Activated CD4-positive, CD25-positive, alpha-beta regulatory T cell treated with anti-CD3 and anti-CD28 coated beads, Interleukin-2, amount 50 U/mL, for 72 hours (primary cell): ENCODE data around the gene IL12RB2.
"Not testable (repeated sequence)": the region's sequence is repeated elsewhere in the genome, so short reads cannot be mapped to it uniquely, and the experiment has no call there.

Source experiments
- DNase-seq: peaks from one replicate; pipeline ENCODE4 v3.0.0; 2021

The IL12RB2 gene

DNA sequence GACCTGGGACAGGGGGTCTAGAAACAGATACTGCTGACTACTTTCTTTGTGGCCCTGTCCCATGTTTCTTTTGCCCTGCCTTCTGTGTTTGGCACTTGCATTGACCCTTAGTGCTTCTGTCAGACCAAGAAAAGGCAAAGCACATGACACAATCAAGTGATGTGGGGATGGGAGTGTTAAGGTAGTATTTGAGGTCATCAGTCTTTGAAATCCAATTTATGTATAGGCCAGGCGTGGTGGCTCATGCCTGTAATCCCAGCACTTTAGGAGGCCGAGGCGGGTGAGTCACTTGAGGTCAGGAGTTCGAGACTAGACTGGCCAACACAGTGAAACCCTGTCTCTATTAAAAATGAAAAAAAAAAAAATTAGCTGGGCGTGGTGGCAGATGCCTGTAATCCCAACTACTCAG, 96.5 kb downstream of the IL12RB2 start:
- no peak for DNase-seq

DNA sequence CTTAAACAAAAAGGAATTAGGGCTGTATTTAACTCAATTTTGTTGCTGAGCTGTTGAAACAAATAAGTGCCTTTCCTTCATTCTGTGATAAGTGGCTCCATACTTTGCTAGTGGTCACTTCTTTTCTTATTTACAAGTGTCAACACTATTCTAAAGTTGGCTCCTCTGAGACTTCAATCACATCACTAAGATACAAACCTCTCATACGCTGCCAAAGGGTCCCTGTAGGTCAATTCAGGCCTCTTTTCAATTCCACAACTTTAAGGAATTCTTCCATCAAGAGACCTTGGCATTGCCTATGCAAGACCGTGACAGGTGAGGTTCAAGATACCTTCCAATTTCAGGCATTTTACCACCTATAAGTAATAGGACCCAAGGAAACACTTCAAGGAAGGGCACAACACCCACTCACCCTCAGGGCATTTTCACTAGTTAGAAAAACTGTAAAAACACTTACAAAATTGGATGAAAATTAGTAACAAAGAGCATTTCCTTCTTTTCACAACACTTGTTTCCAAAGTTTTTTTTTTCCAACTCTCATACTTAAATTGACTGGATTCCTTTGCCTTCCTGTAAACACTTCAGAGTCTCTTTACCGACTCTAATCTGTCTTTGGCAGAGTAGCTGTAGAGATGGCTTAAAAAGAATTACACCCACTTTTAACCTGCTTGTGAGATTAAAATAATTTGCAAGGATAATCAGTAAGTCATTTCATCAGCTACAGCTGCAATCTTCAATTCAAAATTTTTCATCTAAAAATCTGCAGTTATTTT, 98.0 kb downstream of the IL12RB2 start:
- DNase-seq: no peak

DNA sequence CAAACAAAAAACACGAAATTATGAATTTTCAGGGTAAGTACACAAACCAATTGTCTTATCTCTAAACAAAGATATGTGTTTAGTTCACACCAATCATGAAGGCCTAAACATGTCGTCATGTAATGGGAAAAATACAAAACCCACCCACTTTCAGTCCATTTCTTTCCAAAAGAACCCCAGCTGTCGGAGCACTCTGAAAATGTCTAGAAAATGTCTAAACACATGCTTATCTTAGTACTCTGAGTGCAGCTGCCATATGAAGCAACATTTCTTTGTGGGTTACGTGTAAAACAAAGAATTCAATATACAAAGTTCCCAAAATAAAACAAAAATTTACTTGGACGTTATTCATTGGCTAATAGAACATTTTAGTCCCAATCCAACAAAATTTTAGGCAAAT, 99.8 kb downstream of the IL12RB2 start:
- DNase-seq: no peak

DNA sequence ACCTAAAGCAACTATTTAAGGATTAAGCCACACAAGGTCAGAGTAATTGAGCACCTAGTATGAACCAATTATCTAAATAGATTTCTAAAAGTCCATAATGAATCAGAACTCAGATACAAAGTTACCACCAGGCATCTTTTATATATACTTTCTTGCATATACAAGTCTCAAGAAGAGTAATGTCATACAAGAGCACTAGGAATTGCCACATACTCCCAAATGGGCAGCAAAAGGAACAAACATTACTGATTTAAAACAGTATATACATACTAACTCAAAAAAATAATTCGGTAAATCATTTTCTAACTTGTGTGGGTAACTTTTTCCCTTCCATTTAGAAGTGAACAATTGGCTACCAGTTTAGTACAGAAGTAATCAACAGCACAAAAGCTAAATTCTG, 100.5 kb downstream of the IL12RB2 start:
- no peak for DNase-seq

DNA sequence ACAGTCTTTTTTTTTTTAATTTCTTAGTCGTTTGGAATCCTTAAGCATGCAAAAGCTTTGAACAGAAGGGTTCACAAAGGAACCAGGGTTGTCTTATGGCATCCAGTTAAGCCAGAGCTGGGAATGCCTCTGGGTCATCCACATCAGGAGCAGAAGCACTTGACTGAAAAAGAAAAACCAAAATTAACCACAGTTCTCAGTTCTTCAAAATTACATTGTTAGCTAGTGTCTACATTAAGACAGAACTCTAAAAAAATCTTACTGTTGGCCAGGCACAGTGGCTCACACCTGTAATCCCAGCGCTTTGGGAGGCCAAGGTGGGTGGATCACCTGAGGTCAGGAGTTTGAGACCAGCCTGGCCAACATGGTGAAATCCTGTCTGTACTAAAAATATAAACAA, 105.4 kb downstream of the IL12RB2 start:
- DNase-seq: not testable (repeated sequence)

DNA sequence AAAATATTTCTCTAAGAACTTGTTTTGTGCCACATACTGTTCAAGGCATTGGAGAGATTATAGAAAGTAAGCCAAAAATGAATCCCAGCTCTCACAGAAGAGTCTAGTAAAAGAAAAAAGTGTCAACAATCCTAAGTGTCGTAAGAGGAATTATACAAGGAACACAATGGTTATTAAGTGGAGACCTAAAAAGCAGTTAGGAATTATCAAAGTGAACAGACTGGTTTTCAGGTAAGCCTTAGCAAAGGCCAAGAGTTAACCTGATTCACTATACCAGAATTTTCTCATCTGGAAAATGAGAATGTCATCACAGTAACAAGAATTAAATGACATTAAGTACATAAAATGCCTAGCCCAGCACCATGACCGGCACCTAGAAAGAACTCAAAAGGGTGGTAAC, 106.9 kb downstream of the IL12RB2 start:
- no peak for DNase-seq

DNA sequence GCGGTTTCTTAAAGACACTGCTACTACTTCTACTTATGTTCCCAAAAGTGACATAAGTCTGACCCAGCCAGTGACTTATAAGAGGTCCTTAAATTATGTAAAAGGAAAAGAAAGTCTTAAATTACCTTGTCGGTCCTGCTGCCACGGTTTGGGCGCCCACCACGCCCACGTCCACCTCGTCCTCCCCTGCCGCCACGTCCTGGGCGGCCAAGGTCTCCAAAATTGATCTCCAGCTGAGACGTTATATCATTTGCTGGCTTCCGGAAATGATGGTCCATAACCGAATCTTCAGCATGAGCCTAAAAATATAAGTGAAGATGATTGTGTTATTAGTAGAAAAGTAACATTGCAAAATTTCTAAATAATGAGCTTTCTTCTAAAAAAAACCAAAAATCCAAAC, 107.4 kb downstream of the IL12RB2 start:
- DNase-seq: no peak

DNA sequence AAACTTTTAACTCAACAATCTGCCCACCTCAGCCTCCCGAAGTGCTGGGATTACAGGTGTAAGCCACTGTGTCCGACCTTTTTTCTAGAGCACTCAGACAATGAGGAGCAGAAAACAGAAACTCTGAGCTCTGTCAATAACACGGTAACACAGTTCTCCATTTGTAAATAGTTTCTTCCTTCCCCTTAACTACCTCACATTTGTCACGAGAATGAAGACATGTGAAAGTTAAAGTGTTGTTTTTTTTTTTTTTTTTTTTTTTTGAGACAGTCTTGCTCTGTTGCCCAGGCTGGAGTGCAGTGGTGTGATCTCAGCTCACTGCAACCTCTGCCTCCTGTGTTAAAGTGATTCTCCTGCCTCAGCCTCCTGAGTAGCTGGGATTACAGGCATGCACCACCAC, 110.1 kb downstream of the IL12RB2 start:
- not testable (repeated sequence) for DNase-seq

DNA sequence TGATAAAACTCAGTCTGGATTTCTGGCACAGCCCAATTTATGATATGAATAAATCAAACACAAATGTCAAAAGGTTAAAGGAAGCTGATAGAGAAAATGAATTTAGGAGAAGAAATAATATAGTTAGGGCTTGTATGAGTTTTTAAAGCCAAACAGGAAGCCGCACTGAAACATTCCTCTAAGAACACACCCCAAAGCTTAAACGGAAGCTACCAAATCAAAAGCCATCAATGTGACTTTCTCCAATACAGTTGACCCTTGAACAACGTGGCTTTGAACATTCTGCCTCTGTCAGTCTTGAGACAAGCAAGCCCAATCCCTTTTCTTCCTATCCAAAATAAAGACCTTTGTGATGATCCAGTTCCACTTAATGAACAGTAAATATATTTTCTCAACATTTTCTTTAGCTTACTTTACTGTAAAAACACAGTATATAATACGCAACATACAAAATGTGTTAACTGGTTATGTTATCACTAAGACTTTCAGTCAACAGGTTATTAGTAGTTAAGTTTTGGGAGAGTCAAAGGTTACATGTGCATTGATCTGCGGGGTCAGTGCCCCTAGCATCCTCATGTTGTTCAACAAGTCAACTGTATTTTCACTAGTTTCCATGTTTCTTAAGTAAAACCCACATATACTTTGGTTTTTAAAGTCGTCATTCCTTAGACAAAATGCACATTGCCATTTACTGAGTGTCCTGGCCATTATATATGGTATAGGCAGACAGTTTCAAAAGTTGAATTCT, 111.3 kb downstream of the IL12RB2 start:
- no peak for DNase-seq

DNA sequence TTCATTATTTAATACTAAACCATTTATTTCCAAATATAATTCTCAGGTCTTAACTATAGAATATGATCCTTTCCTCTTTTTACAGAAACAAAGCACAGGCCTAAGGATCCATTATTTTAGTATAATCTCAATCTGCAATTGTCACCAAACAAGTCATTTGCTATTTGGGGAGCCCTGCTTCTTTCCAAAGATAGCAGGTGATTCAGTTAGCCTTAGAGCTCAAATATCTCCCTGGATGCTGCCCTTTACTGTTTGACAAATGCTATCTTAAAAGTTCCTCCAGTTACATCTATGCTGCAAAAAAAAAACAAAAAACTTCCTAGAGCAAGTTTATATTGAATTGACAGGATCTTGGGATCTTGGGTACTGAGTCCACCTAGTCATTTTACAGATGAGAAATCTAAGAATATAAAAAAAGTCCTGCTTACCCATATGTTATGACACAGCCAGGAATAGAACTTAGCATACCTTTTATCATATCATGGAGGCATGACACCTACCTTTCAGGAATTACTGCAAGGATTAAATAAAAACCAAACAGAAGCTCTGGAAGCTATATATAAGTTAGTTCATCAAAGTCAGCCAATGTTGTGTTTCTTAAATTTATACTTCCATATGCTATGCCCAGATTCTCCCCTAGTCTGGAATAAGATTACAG, 113.3 kb downstream of the IL12RB2 start:
- no peak for DNase-seq

DNA sequence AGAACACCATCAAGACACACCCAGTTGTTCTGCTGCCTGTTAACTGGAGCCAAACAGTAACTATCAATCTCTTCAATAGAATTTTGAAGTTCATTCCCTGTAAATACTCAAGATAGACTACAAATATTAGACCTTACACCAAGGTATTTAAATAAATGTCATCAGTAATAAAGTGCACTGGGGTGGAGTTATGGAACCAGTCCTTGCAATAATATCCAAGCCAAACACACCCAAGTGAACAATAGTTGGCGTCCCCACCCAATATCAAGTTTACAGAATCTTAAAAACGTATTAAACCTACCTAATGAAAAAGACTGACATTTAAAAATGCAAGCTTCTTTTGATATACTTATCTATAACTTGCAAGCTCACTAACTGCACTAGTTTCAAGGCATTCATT, 119.8 kb downstream of the IL12RB2 start:
- no peak for DNase-seq

DNA sequence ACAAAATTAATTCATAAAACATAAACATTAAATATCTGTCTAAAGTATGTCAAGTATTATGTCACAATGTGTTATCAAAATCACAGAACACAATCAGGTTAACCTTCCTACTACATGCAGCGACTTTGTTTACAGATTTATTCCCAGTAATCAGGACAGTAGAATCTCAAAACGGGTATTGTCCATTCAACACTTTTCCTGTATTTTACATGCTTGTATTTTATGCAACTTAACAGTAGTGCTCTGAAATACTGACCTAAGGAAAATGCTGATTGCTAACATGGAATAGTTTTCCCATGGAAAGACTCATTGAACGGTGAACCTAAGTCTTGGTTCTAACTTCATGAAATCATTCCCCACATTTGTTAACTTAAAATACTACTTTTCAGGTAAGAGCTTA, 120.3 kb downstream of the IL12RB2 start:
- no peak for DNase-seq

DNA sequence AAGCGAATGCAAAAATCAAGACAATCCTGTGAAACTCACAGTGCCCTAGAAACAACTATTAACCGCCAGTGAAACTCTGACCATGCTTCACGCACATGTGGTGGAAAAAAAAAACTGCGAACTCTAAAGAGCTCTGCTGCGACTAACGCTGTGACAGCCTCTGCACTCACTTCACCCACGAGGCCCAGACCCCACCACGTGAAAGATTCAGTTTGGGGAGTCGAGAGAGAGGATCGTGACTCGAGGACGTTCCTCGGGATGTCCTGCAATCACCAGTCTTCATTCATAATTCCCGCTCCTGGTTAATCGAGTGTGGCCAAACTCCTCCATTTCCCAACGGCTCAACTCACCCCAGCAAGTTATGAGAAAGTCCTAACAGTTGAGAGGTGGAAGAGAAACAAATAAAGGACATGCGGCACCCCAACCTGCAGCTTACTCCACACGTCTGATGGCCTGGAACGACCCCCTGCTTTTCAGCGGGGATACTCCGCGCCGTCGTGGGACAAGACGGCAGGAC, 121.4 kb downstream of the IL12RB2 start:
- peak; percentile 44 for DNase-seq

DNA sequence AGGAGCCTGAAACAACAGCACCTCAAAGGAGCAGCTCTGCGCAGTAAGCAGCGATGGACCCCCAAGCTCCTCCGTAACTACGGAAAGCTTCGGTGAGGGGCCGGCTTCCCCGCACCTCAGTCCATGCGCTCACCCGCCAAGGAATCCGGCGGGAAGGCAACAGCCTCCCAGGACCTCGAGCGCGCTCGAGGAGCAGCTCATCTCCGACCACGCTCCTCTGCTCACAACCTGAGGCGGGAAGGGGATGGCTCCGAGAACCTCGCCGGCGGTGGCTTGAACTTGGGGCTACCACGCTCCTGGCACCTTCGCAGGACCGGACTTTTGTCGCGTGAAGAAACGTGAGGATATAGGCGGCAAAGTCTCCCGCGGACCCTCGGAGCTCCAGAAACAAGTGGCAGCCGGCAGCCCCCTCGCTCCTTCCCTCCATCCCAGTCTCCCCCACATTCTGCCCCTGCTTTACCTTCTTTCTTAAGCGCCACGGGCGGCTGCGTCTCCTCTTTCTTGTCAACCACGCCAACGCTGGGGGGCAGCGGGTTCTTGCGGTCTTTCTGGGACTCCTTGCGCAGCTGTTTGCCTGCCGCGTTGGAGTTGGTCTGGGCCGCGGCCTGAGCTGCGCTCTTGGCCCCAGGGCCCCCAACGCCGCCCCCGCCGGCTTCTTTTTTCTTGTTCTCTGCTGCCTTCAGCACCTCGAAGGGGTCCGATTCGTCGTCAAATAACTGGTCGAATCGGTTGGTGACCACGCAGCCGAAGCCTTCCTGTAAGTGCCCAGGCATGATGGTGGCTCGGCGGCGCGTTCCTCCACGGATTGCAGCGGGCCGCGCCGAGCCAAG, 122.1 kb downstream of the IL12RB2 start:
- DNase-seq: peak; percentile 54

DNA sequence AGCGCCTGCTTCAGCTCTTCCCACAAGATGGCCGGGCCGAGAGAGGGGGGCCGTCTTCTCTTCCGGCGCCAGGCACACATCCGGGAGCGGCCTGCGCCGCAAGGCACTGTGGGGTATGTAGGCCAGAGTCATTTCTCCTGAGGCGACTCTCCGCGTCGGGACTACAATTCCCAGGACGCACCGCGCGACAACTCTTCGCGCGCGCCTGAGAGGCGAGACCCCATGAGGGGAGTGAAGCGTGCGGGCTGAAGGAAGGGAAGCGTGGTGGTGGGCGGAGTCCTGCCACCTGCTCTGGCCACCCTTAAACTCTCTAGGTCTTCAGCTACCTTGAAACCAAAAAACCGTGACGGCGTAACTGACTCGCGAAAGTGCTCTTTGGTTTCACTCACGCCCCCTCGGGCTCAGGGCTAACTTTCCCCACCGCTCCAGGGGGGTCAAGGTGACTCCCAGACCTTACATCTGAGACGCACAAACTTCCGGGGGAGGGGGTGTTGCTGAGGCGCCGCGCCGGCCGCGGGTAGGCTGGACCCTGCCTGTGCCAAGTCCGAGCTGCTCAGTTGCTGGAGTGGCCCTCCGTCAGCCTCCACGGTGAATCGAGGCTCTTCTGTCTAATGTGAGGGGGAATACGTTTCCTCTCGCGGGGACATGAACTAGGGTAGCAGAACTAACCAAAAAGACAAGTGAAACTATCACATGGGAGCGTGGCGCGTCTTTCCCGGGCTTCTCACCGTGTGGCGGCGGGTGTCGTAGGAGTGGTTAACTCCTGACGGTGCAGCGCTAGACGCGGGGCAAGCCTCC, 122.9 kb downstream of the IL12RB2 start, which contains the start of gene SERBP1:
Gene SERBP1 (minus strand): TSS at position 45 of the 798 bp plus-strand sequence. CDS start 102 bp downstream, outside the sequence.
- DNase-seq: peak; percentile 92

DNA sequence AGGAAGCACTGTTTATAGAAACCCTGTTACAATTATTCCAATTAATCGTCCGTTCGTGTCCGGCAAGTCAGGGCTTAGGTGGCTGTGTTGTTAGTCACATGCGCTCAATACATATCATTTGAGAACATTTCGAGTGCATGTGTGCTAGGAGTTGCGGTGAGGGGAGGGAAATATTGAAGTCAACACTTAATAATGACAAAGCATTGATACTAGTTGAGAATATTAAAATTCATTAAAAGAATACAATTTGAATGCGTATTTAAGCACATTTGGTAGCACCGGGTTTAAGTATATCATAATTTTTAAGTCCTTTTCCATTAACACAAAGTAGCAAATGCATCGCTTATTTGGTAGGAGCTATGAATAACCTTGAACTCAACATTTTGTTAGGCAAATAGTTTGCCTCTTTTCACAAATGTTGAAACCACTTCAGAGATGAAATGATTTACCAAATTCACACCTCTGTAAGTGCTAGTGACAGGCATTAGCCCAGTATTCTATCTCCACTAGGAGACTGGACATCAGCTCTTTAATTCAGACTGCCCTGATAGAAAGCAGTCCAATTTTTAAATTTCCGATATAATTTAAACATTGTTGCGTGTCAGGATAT, 123.6 kb downstream of the IL12RB2 start:
- DNase-seq: no peak

DNA sequence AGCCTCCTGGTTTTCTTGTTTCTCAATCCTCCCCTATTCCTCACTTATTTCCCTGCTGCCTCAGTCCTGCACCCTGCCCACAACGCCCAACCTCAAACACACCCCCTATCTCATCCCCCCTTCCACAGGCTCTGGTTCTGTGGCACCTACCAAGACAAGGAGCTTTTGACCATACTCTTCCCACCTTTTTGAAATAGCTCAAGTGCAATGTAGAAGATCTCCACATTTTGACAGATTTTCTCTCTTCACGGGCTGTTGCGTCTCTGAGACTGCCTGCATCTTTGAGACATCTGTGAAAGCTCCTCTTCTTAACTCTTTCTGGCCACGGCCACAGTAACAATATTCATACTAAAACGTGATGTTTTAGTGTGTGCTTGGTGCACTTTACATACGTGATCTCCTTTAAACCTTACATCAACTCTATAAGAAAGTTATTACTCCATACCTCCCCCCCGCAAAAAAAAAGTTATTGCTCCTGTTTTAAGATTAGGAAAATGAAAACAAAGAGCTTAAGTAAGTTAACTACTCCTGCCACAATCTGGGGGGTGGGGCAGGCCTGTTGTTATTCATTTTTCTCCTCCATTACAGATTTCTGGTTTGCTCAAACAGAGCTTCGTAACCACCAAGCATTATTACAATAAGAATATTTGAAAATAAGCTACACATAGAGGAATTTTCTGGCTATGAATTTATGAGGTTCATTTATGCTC, 124.4 kb downstream of the IL12RB2 start:
- no peak for DNase-seq

DNA sequence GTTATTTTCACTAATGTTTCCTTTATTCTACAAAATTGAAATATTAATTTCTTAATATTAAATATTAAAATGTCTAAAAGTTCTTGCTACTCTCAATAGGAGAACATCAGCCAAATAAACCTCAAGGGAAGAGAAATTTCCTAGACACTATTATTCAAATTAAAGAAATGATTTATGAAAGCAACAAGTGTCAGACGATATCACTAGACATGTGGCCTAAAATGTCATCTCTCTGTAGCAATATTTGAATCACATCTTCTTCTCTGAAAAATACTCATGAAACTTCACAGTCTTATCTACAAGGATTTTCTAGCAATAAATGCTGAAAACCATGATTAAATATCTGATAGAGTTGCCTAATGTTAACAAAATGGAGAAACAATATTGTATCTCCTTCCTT, 125.1 kb downstream of the IL12RB2 start:
- DNase-seq: no peak

DNA sequence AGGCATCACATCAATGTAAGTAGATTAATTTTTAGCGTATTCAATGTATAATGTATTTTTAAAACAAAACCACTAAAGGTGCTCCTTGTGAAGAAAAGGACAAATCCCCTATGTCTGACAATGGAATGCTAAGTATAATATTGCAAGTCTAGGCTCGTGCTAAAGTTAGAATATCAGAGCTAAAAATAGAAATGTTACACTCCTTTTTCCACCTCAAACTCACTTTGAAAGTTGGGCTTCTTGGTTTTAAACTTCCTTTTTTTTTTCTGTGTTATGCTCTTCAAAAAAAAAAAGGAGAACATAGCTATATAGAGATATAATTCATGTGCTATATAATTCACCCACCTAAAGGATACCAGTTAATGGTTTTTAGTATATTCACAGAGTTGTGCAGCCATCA, 126.2 kb downstream of the IL12RB2 start:
- DNase-seq: no peak

DNA sequence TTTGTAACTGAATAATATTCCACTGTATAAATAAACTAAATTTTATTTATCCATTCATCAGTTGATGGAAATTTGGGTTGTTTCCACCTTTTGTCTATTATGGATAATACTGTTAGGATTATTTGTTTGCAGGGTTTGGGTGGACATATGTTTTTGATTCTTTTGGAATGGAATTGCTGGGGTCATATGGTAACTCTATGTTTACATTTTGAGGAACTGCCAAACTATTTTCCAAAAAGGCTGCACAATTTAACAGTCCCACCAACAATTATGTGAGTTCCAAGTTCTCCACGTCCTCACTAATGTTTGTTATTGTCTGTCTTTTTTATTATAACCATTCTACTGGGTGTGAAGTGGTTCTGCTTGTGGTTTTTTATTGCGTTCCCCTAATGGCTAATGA, 126.8 kb downstream of the IL12RB2 start:
- DNase-seq: no peak
